GM19099 (cell line): Measurements from ENCODE around the gene ABLIM2.

Experiments used
- POLR2A ChIP-seq: IDR thresholded peaks from 3 replicates; pipeline ENCODE4 v1.6.1; 2011; ENCODE audit warnings: low read depth; ENCODE audit not compliant: insufficient read length; ENCODE audit errors: extremely low read depth

ABLIM2 gene

GRCh38 chr4:8131210-8131609 is 27.4 kb downstream of the ABLIM2 start:
- no peak for TF ChIP-seq POLR2A

GRCh38 chr4:8130346-8131066 is 28.1 kb downstream of the ABLIM2 start:
- TF ChIP-seq POLR2A, result no peak

GRCh38 chr4:8129785-8130184 is 28.8 kb downstream of the ABLIM2 start:
- no peak for TF ChIP-seq POLR2A

GRCh38 chr4:8129136-8129535 is 29.5 kb downstream of the ABLIM2 start:
- no peak for TF ChIP-seq POLR2A

GRCh38 chr4:8128100-8128856 is 30.3 kb downstream of the ABLIM2 start:
- no peak for TF ChIP-seq POLR2A

GRCh38 chr4:8127051-8127826 is 31.4 kb downstream of the ABLIM2 start:
- no peak for TF ChIP-seq POLR2A

- no peak for TF ChIP-seq POLR2A
Observed at GRCh38 chr4:8126523-8126922, 32.1 kb downstream of the ABLIM2 start.

- TF ChIP-seq POLR2A, result no peak
Observed at GRCh38 chr4:8125526-8126056, 33.0 kb downstream of the ABLIM2 start.

GRCh38 chr4:8123870-8124269 is 34.7 kb downstream of the ABLIM2 start:
- no peak for TF ChIP-seq POLR2A

GRCh38 chr4:8123389-8123788 is 35.2 kb downstream of the ABLIM2 start:
- TF ChIP-seq POLR2A, result no peak

- TF ChIP-seq POLR2A, result no peak
Observed at GRCh38 chr4:8122746-8123145, 35.9 kb downstream of the ABLIM2 start.

- TF ChIP-seq POLR2A, result no peak
Observed at GRCh38 chr4:8121292-8122015, 37.2 kb downstream of the ABLIM2 start.

- no peak for TF ChIP-seq POLR2A
Observed at GRCh38 chr4:8120501-8120900, 38.1 kb downstream of the ABLIM2 start.

GRCh38 chr4:8119877-8120276 is 38.7 kb downstream of the ABLIM2 start:
- no peak for TF ChIP-seq POLR2A

GRCh38 chr4:8118531-8118930 is 40.1 kb downstream of the ABLIM2 start:
- TF ChIP-seq POLR2A, result no peak
